IMR-90 (cell line): ENCODE measurements around the gene ABHD12.

Experiments used
- BHLHE40 ChIP-seq: fragments of 150-350 bp; IDR thresholded peaks from 2 replicates; pipeline ENCODE4 v1.6.1; 2016; ENCODE audit warnings: mild to moderate bottlenecking, low read depth, low read length
- CTCF ChIP-seq: conservative IDR thresholded peaks from 2 replicates; pipeline ENCODE4 v1.5.1; 2012; ENCODE audit warnings: mild to moderate bottlenecking, low read depth, low read length, improper control_type of control experiment
- MAFK ChIP-seq: IDR thresholded peaks from 2 replicates; pipeline ENCODE4 v1.6.1; 2012; ENCODE audit warnings: low read depth, low read length, improper control_type of control experiment
- MXI1 ChIP-seq: IDR thresholded peaks from 2 replicates; pipeline ENCODE4 v1.6.1; 2012; ENCODE audit warnings: low read depth, mild to moderate bottlenecking, low read length, moderate library complexity, borderline replicate concordance
- POLR2A ChIP-seq: IDR thresholded peaks from 2 replicates; pipeline ENCODE4 v1.6.1; 2012; ENCODE audit warnings: mild to moderate bottlenecking, low read depth, low read length
- SMC3 ChIP-seq: fragments of 150-350 bp; IDR thresholded peaks from 2 replicates; pipeline ENCODE4 v1.6.1; 2016; ENCODE audit warnings: low read depth, mild to moderate bottlenecking, antibody characterized with exemption, low read length, moderate library complexity
- TF ChIP-seq, protein P1 (sequence below): fragments of 150-350 bp; IDR thresholded peaks from 2 replicates; pipeline ENCODE4 v1.6.1; 2016; ENCODE audit warnings: low read depth, mild to moderate bottlenecking, low read length, moderate library complexity, borderline replicate concordance

DNA sequence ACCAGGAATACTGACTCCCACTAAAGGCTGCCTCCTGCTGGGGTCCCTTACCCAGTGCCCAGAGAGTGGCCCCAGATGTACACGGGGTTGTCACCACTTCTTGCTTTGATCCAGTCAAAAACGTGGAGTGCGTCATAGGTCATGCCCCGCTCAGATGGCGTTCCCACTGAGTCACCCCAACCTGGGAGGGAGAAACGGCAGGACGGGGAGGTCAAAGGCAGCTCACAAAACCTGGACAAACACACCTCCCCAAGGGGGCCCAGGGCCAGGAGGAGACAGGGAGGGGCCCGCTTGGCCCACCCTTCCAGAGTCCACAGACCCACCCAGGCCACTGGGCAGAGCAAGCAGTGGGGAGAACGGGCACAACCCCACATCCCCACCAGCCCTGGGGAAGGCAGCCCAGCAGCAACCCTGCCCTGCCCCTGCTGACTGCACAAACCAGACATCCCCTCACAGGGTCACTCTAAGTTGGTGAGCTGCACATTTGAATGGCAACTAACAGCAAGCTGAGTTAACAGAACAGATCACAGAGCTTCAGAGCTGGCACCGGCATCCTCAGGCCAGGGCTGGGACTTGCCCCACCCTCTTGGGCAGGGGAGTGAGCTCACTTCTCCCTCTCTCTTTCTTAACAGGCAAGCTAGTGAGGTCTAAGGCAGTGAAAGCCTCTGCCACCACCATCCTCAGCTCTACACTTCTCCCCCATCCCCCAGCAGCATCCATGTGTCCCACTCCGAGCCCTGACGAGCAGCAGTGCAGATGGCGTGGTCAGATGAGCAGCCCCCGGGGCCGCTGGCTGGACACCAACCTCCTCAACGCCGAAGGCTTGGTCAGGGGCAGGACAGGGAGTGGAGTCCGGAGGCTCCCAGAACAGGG lies 81.0 kb downstream of the ABHD12 start:
- TF ChIP-seq CTCF (no peak), POLR2A (no peak), MXI1 (peak; percentile 40; the same call in 1 of the 2 replicates), MAFK (peak; percentile 21; the same call in 1 of the 2 replicates), BHLHE40 (peak; percentile 53), SMC3 (0 out of 2 replicates have a peak, but pooled peaks have one; percentile 1)
- TF ChIP-seq, protein P1, sequence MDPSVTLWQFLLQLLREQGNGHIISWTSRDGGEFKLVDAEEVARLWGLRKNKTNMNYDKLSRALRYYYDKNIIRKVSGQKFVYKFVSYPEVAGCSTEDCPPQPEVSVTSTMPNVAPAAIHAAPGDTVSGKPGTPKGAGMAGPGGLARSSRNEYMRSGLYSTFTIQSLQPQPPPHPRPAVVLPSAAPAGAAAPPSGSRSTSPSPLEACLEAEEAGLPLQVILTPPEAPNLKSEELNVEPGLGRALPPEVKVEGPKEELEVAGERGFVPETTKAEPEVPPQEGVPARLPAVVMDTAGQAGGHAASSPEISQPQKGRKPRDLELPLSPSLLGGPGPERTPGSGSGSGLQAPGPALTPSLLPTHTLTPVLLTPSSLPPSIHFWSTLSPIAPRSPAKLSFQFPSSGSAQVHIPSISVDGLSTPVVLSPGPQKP, result no peak
